Glutamatergic neuron (in vitro differentiated cells): Measurements from ENCODE around the gene CELSR2. TPM values are rescaled to one million over a fixed set of nuclear protein-coding genes. Genes with fewer than 3 reads are reported as not detected.

ENCODE experiments used
- DNase-seq: peaks from one replicate; pipeline ENCODE4 v3.0.0; 2022
- H3K27ac Mint-ChIP-seq: one replicate; pipeline ENCODE4 v1.8.0; 2020; ENCODE audit warnings: mild to moderate bottlenecking, mixed read lengths, inconsistent platforms; ENCODE audit not compliant: unreplicated experiment
- H3K27me3 Mint-ChIP-seq: one replicate; pipeline ENCODE4 v1.8.0; 2020; ENCODE audit warnings: mild to moderate bottlenecking, moderate library complexity, mixed read lengths, inconsistent platforms; ENCODE audit not compliant: unreplicated experiment
- H3K36me3 Mint-ChIP-seq: one replicate; pipeline ENCODE4 v1.8.0; 2020; ENCODE audit warnings: mild to moderate bottlenecking, mixed read lengths, inconsistent platforms; ENCODE audit not compliant: unreplicated experiment
- H3K4me1 Mint-ChIP-seq: one replicate; pipeline ENCODE4 v1.8.0; 2020; ENCODE audit warnings: mild to moderate bottlenecking, low read depth, mixed read lengths, inconsistent platforms; ENCODE audit not compliant: unreplicated experiment
- H3K4me3 Mint-ChIP-seq: one replicate; pipeline ENCODE4 v1.8.0; 2020; ENCODE audit warnings: mild to moderate bottlenecking, mixed read lengths, inconsistent platforms; ENCODE audit not compliant: unreplicated experiment
- H3K9me3 Mint-ChIP-seq: one replicate; pipeline ENCODE4 v1.8.0; 2020; ENCODE audit warnings: mild to moderate bottlenecking, moderate library complexity, mixed read lengths, inconsistent platforms; ENCODE audit not compliant: unreplicated experiment
- CTCF ChIP-seq: fragments of 200-600 bp; sonication (generic); IDR thresholded peaks from one replicate; pipeline ENCODE4 v1.5.0; 2021; ENCODE audit not compliant: partially characterized antibody, unreplicated experiment
- total RNA-seq: library from RNA; stranded (reverse); fragmentation: NEBNext Ultra II Directional; extraction: Animal tissue kit (Norgen Biotek cat#: 25700); gene quantifications from one replicate; pipeline ENCODE4 v1.2.1, GENCODE V29; 2021; ENCODE audit not compliant: unreplicated experiment

The CELSR2 gene
- total RNA-seq, 1 donor from 2014 or later: 181 TPM

DNA sequence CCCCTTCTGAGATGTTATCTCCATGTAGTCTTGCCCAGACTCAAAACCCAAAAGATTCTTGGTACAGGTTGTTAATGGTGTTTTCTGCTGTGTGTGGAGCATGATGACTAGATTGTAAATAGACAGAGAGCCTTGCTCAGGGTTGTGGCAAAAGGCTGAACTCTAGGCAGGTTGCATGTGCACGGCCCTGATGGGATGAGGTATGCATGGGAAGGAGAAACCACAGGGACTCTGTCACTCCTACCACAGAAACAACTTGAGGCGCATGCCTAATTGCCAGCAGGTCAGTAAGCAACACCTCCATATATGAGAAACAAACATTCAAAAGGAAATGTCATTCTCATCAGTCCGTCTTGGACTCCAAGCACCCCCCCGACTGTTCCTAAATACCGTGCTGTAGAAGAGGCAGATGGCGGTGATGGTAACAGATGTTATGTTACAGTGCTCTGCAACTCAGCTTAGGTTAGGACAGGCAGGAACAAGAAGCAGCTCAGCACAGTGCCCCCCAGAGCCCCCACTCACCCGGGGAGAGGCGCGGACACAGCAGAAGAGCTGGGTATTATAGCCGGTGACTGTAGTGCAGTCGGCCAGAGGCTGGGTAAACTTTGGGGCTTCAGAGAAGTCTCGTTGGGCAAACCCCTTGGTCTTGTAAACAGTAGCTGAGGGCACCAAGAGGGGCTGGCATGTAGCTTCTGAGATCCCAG is 46.5 kb downstream of the CELSR2 start:
- Mint-ChIP-seq H3K36me3 (peaks cover 5% of the 10 kb centered on the region), H3K9me3 (peaks cover 4% of the 10 kb centered on the region), H3K27me3 (no peaks in the 10 kb centered on the region), H3K27ac (peak overlapping the region; percentile 82), H3K4me3 (peak overlapping the region; percentile 60), H3K4me1 (peaks cover 29% of the 10 kb centered on the region)
- TF ChIP-seq CTCF: no peak
- DNase-seq: no peak

- no peaks in the 10 kb centered on the region for H3K27me3 Mint-ChIP-seq
- H3K27ac Mint-ChIP-seq: no peak overlapping the region
- H3K4me1 Mint-ChIP-seq: peaks cover 29% of the 10 kb centered on the region
- no peak for TF ChIP-seq CTCF
- H3K4me3 Mint-ChIP-seq: no peak overlapping the region
- H3K36me3 Mint-ChIP-seq: peaks cover 5% of the 10 kb centered on the region
- DNase-seq: no peak
- H3K9me3 Mint-ChIP-seq: peaks cover 4% of the 10 kb centered on the region
Observed at GRCh38 chr1:109296782-109297181, 47.4 kb downstream of the CELSR2 start.

- no peak overlapping the region for H3K4me3 Mint-ChIP-seq
- TF ChIP-seq CTCF: no peak
- no peak overlapping the region for H3K27ac Mint-ChIP-seq
- H3K27me3 Mint-ChIP-seq: no peaks in the 10 kb centered on the region
- no peak for DNase-seq
- H3K4me1 Mint-ChIP-seq: peaks cover 24% of the 10 kb centered on the region
- H3K9me3 Mint-ChIP-seq: peaks cover 4% of the 10 kb centered on the region
- H3K36me3 Mint-ChIP-seq: peaks cover 5% of the 10 kb centered on the region
Observed at GRCh38 chr1:109298666-109299557, 49.6 kb downstream of the CELSR2 start.

- no peak for DNase-seq
- H3K36me3 Mint-ChIP-seq: peaks cover 5% of the 10 kb centered on the region
- no peak overlapping the region for H3K27ac Mint-ChIP-seq
- peaks cover 24% of the 10 kb centered on the region for H3K4me1 Mint-ChIP-seq
- H3K9me3 Mint-ChIP-seq: peaks cover 4% of the 10 kb centered on the region
- no peak for TF ChIP-seq CTCF
- H3K27me3 Mint-ChIP-seq: no peaks in the 10 kb centered on the region
- H3K4me3 Mint-ChIP-seq: no peak overlapping the region
Observed at GRCh38 chr1:109299558-109300343, 50.4 kb downstream of the CELSR2 start.
